ENCODE data around the gene SPATA2. TPM values are rescaled to one million over a fixed set of nuclear protein-coding genes. Genes with fewer than 3 reads are reported as not detected.

Gene SPATA2
- total and polyA plus RNA-seq, 2 of the 8 experiments (the other 6 are each of a cell fraction or from before 2014, with no cell fraction given), result 11.0 to 13.0 TPM

DNA sequence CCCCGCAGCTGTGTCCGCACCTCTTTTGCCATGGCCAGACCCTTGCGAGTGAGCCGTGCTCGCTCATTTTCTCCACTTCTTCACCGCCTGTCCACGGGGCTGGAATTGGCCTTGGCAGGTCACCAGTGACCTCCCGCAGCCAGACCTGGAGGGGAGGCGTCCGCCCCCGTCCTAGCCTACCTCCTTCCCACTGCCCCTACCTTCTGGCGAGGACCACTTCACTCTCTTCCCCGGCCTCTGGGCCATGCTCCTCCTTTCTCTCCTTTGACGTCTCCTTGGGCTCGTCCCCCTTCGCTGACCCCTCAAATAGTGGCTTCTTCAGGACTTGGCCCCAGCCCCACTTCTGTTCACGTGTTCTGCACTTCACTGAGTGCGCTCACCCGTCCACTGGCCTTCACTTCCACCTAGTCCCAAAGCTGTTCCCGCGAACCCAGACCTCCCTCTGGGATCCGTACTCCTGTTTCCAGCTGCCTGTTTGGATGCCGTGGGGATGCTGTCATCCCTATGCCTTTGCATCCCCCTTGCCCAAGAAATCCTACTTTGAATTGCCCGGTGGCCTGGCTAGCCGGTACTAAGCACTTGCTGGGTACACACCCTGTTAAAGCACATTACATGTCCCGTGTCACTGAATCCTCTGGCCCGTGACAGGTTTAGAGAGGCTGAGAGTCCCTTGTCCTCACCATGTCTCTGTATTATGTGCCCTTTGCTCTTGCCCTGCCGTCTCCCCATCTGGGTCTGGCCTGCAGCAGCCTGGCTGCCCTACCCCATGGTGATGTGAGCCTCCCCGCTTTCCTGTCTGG lies 33.0 kb downstream of the SPATA2 start:
- Histone ChIP-seq H3K9ac (replicated peaks in 1 of 4; ENCODE audit: extremely low read depth in 1 of 4, low read depth in 3 of 4, low read length in 3 of 4) (no peak overlapping the region), H3K23me2 (ENCODE audit: low read depth, low read length) (peaks cover 1% of the 10 kb centered on the region; the same call in 1 of the 2 replicates), H3K79me1 (ENCODE audit: low read depth, low read length) (no peaks in the 10 kb centered on the region), H2BK120ac (replicated peaks; ENCODE audit: low read depth, low read length) (no peak overlapping the region), H3K56ac (replicated peaks; ENCODE audit: insufficient read length, low read depth, low read length) (no peak overlapping the region), H3K4me1 (replicated peaks in 1 of 4; ENCODE audit: control insufficient read depth in 3 of 4, insufficient read depth in 4 of 4, low read length in 3 of 4) (no peaks in the 10 kb centered on the region), H3K27ac (ENCODE audit: low read depth, low read length) (no peak overlapping the region), H2BK20ac (ENCODE audit: low read length) (no peak overlapping the region), H2BK5ac (ENCODE audit: low read depth, low read length) (no peak overlapping the region), H3K14ac (ENCODE audit: insufficient read length) (no peak overlapping the region), H2AK5ac (ENCODE audit: low read depth, low read length) (no peak overlapping the region), H2BK12ac (ENCODE audit: low read depth, low read length) (no peak overlapping the region), H4K5ac (ENCODE audit: insufficient read length, low read depth, low read length) (no peak overlapping the region), H3K36me3 (ENCODE audit: control insufficient read depth in 2 of 4, insufficient read depth in 4 of 4, low read length in 3 of 4) (peaks cover 0 to 12% (median 0%) of the 10 kb centered on the region in 4 experiments; a peak in 2 of 8 replicates), H3K4ac (replicated peaks; ENCODE audit: insufficient read length, low read depth, low read length) (no peak overlapping the region), H2AFZ (ENCODE audit: low read length) (no peak overlapping the region), H3K4me3 (ENCODE audit: extremely low read depth in 1 of 4, insufficient read depth in 2 of 4, low read depth in 3 of 4, low read length in 4 of 4) (no peak overlapping the region), H4K91ac (replicated peaks; ENCODE audit: insufficient read length, low read length) (no peak overlapping the region), H3K23ac (ENCODE audit: insufficient read length) (no peak overlapping the region), H2BK15ac (ENCODE audit: low read length) (no peak overlapping the region), H3K27me3 (replicated peaks in 1 of 4; ENCODE audit: control insufficient read depth in 3 of 4, extremely low read depth in 1 of 4, insufficient read depth in 3 of 4, low read length in 3 of 4) (no peaks in the 10 kb centered on the region), H3K18ac (ENCODE audit: extremely low read depth, low read length) (no peak overlapping the region), H3K79me2 (ENCODE audit: control insufficient read depth in 1 of 2, insufficient read depth in 2 of 2, low read length in 2 of 2) (no peaks in the 10 kb centered on the region), H4K8ac (ENCODE audit: extremely low read depth, insufficient read depth, low read length) (no peak overlapping the region), H3K9me3 (ENCODE audit: insufficient read depth in 2 of 2, low read depth in 1 of 2, low read length in 1 of 2) (no peaks in the 10 kb centered on the region), H3K4me2 (ENCODE audit: insufficient read depth in 1 of 2, low read depth in 2 of 2, low read length in 2 of 2) (no peak overlapping the region), H4K20me1 (replicated peaks in 1 of 2; ENCODE audit: control insufficient read depth in 1 of 2, insufficient read depth in 2 of 2, low read length in 2 of 2) (peaks cover 2 to 8% of the 10 kb centered on the region in 2 experiments)
- no peak for FAIRE-seq
- TF ChIP-seq SP1 (IDR thresholded peaks at IDR 0.05; ENCODE audit: low read depth, low read length) (no peak), CTBP2 (IDR thresholded peaks at IDR 0.05; ENCODE audit: borderline replicate concordance, insufficient read depth, insufficient read length, low read length) (no peak), NANOG (IDR thresholded peaks at IDR 0.05; ENCODE audit: insufficient read depth, low read depth, low read length, poor library complexity, severe bottlenecking) (no peak), POU5F1 (IDR thresholded peaks at IDR 0.05; ENCODE audit: low read depth, low read length) (no peak), TCF12 (IDR thresholded peaks at IDR 0.05; ENCODE audit: low read depth, low read length) (no peak), JUND (IDR thresholded peaks at IDR 0.05; ENCODE audit: low read length) (no peak)
- TF ChIP-seq, protein P1, sequence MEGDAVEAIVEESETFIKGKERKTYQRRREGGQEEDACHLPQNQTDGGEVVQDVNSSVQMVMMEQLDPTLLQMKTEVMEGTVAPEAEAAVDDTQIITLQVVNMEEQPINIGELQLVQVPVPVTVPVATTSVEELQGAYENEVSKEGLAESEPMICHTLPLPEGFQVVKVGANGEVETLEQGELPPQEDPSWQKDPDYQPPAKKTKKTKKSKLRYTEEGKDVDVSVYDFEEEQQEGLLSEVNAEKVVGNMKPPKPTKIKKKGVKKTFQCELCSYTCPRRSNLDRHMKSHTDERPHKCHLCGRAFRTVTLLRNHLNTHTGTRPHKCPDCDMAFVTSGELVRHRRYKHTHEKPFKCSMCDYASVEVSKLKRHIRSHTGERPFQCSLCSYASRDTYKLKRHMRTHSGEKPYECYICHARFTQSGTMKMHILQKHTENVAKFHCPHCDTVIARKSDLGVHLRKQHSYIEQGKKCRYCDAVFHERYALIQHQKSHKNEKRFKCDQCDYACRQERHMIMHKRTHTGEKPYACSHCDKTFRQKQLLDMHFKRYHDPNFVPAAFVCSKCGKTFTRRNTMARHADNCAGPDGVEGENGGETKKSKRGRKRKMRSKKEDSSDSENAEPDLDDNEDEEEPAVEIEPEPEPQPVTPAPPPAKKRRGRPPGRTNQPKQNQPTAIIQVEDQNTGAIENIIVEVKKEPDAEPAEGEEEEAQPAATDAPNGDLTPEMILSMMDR (IDR thresholded peaks at IDR 0.05; ENCODE audit: control extremely low read depth in 1 of 3, insufficient read depth in 1 of 3, low read depth in 1 of 3, low read length in 3 of 3), result no peak
- WGBS, 2 experiments (ENCODE audit: extremely low coverage in 1 of 2, insufficient coverage in 1 of 2, insufficient read length in 1 of 2, insufficient replicate concordance in 2 of 2, low coverage in 1 of 2, low lambda C conversion rate in 2 of 2, missing lambda C conversion rate in 1 of 2), result 93% methylated on average over 26 of the region's 29 CpGs; no CpG with 5 or more reads in 1 of the 2 experiments
- ChIA-PET POLR2A (ENCODE audit: partially characterized antibody) (no interaction called here), CTCF (ENCODE audit: partially characterized antibody) (interaction anchor here (0.7 to 1.1 kb wide), 4 partner anchors 254 to 399 kb away, joined by 3 read pairs; no protein-coding TSS in a partner anchor)
- no peak for DNase-seq (ENCODE audit: low read depth in 1 of 2, low spot score in 2 of 2)

Data from H1 (cell line).